D721Med (cell line): ENCODE data around the gene SUFU.

ENCODE experiments used
- DNase-seq: peaks from one replicate; pipeline ENCODE4 v3.0.0; 2011; ENCODE audit warnings: low spot score; ENCODE audit not compliant: insufficient read length
- FAIRE-seq: peaks from 2 replicates; lab custom pipeline; 2011; peaks lifted over from hg19 to GRCh38; lab: Jason Lieb, UNC
- CTCF ChIP-seq: IDR thresholded peaks from 2 replicates; pipeline ENCODE4 v1.5.1; 2012; ENCODE audit warnings: mild to moderate bottlenecking, control low read depth; ENCODE audit not compliant: insufficient read depth; ENCODE audit errors: missing control alignments

The SUFU gene

DNA sequence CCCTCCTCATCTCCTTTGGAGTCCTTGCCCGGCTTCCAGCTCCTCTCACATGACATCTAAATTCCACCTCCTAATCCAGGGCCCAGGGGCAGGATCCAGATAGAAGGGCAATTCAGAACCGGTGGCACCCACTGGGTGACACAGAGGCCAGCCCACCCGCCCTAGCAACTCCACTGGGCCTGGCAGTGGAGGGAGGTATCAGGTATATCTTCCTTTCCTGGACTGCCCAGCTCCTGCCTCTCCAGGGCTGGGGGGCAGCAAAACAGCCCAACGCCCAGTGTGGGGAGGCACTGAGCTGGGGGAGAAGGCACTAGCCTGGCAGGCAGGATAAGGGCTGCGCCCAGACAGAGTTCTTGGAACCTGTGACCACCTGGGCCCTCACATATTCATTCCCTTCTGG, 130.1 kb downstream of the SUFU start:
- no peak for FAIRE-seq
- no peak for DNase-seq
- TF ChIP-seq CTCF: no peak

- no peak for TF ChIP-seq CTCF
- no peak for DNase-seq
- FAIRE-seq: no peak
Observed at GRCh38 chr10:102634686-102635085, 130.9 kb downstream of the SUFU start.

DNA sequence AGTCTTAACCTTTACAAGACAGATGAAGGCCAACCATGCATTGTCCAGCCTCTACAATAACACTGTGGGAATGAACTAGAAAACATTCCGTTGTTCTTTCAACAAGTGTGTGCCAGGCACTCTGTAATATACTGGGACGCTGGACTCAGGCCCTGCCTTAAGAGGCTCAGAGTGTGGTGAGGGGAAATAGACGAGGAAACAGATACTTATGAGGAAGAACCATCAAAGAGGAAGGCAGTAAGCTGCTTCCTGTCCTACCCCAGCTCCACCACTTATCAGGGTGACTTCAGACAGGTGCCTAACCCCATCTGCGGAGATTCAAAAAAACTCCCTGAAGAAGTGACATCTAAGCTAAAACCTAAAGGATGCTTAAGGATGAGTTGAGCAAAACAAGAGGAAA, 131.6 kb downstream of the SUFU start:
- no peak for TF ChIP-seq CTCF
- FAIRE-seq (no peak), DNase-seq (no peak)

GRCh38 chr10:102639537-102639936, 135.8 kb downstream of the SUFU start:
- no peak for DNase-seq
- FAIRE-seq: no peak
- TF ChIP-seq CTCF: no peak

GRCh38 chr10:102641402-102641801, 137.6 kb downstream of the SUFU start:
- DNase-seq (no peak), FAIRE-seq (no peak)
- TF ChIP-seq CTCF: no peak

GRCh38 chr10:102641880-102642735, 138.3 kb downstream of the SUFU start:
- peak; percentile 83 for DNase-seq
- TF ChIP-seq CTCF: no peak
- FAIRE-seq: peak; percentile 64

DNA sequence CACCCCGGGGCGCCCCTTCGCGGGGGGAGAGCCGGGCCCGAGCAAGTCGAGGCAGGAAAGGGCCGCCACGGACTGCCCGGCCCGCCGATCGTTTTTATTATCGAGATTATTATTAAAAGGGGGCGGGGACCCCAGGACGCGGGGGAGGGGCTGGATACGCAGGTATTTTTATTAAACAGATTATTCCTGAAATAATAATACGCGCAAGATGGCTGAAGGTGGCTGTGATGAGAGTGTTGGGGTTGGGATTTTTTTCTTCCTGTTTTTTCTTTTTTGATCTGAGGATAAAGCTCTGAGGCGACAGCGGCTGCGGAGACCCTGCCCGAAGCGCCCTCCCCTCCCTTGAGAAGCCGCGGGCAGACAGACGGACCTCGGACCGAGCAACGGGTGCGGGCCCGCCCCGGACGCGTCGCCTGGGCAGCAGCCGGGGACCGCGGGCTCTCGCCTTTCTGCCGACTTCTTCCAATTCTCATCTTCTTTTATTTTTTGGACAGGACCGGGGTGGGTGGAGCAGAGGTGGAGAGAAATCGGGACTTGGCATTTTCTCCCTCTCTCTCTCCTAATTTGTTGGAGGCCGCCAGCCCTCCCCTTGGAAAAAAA, 139.1 kb downstream of the SUFU start:
- DNase-seq: no peak
- no peak for TF ChIP-seq CTCF
- no peak for FAIRE-seq
